Erythroblast (primary cell): Measurements from ENCODE around the gene TSSK6.

Experiments used
- GATA1 ChIP-seq: IDR thresholded peaks from 2 replicates; pipeline ENCODE4 v1.6.1; 2011; ENCODE audit warnings: low read depth, mild to moderate bottlenecking, control low read depth, low read length, moderate library complexity
- POLR2A ChIP-seq: IDR thresholded peaks from 2 replicates; pipeline ENCODE4 v1.6.1; 2011; ENCODE audit warnings: mild to moderate bottlenecking, low read length

GRCh38 chr19:19498255-19498991 lies 16.9 kb downstream of the TSSK6 start:
- TF ChIP-seq POLR2A, result no peak
- no peak for TF ChIP-seq GATA1
